GM18502 (cell line): ENCODE results near the gene CHRNA1.
A peak's percentile ranks its signal among the peaks of the same experiment; 100 is the strongest.

Source experiments
- ATAC-seq: cut with Tn5 transposase; IDR thresholded peaks from one replicate; pipeline ENCODE4 v1.9.1; 2021; ENCODE audit warnings: mild to moderate bottlenecking; ENCODE audit not compliant: unreplicated experiment, poor library complexity

Gene CHRNA1

GRCh38 chr2:174763780-174764179 is 492 bp downstream of the CHRNA1 start:
- no peak for ATAC-seq

DNA sequence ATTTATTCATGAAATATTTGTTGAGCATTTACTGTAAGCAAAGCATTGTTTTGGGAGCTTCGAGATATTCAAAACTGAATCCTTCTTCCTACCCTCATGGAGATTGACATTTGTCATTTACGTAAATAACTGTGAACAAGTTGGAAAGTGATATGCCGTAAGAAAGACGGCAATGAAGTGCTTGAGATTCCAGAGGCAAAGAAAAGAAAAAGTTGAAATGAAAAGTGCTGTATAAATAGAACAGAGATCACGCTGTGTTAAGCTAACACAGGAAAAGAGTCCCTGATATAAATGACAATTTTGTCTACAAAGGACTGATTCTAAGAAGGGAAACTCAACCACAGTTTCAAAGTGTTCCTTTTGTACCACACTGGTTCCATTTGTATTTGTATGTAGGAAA is 1.8 kb downstream of the CHRNA1 start:
- ATAC-seq = no peak

- ATAC-seq = no peak
These were observed 2.4 kb downstream of the CHRNA1 start for GRCh38 chr2:174761837-174762236.

- ATAC-seq = no peak
These were observed 3.3 kb downstream of the CHRNA1 start for GRCh38 chr2:174760845-174761473.

- ATAC-seq = no peak
These were observed 4.7 kb downstream of the CHRNA1 start for GRCh38 chr2:174759381-174760065.

GRCh38 chr2:174756743-174757142 is 7.5 kb downstream of the CHRNA1 start:
- ATAC-seq = no peak

DNA sequence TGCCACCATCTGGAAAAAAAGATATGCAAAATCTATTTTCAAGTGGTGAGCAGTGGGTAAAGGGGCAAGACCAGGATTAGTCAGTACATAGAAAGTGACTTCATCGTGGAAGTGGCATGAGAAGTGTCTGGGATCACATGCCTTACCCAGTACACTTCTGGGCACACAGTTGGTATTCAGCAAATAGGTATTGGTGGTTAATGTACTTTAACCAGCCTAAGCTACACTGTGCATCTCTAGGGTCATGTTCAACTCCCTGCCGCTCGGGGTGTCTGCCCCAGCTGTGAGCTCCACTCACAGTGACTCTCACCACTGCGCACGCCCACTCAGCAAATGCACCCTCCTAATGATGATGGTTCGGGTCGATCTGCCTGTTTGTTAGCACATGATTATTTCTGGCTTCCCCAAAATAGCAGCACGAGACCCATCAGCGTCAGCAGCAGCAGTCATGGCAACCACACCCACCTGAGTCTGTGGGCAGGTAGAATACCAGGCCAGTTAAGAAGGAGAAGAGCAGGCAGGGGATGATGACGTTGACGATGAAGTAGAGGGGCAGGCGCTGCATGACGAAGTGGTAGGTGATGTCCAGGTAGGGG is 11.1 kb downstream of the CHRNA1 start:
- ATAC-seq = peak; percentile 44

GRCh38 chr2:174752403-174753037 is 11.8 kb downstream of the CHRNA1 start:
- peak; percentile 83 for ATAC-seq

GRCh38 chr2:174750923-174751441 is 13.3 kb downstream of the CHRNA1 start:
- ATAC-seq = peak; percentile 42

GRCh38 chr2:174749793-174750192 is 14.5 kb downstream of the CHRNA1 start:
- ATAC-seq = no peak

DNA sequence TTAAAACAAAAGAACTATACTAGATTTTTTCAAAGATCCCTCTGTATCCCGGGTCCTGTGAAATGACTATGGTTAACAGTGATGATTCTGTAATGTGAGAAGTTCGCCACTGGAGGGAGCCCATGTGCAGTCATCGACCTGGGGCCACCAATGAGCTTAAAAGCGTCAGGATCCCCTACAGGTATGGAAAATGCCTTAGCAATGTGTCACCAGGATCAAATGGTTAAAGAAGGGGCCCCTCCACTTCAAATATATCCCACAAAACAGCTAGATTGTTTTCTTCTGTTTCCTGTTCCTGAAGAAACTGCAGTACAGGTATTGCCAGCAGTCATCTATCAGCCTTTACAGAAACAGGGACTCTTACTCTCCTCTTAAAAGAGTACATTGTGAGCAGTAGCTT is 15.3 kb downstream of the CHRNA1 start:
- peak; percentile 31 for ATAC-seq

- ATAC-seq = no peak
These were observed 19.1 kb downstream of the CHRNA1 start for GRCh38 chr2:174745142-174745541.

- no peak for ATAC-seq
These were observed 20.2 kb downstream of the CHRNA1 start for GRCh38 chr2:174744111-174744510.

GRCh38 chr2:174740721-174741120 is 23.6 kb downstream of the CHRNA1 start:
- ATAC-seq = no peak

DNA sequence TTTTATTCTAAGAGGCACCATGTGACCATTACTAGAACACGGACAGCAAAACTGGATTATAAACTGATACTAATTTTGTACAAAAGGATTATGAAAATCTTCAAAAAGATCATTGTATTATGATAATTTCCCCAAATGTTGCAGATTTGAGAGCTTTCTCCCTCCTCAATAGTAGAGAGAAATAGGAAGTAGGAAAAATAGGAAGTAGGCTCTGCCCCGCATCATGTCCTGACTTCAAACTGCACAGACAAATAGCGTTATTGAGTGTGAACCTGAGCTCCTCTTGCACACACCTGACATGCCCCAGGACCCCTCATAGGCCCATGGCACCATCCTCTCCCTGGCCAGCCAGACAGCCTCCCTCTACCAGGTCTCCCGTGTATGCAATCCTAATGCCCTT is 25.4 kb downstream of the CHRNA1 start:
- ATAC-seq = no peak

DNA sequence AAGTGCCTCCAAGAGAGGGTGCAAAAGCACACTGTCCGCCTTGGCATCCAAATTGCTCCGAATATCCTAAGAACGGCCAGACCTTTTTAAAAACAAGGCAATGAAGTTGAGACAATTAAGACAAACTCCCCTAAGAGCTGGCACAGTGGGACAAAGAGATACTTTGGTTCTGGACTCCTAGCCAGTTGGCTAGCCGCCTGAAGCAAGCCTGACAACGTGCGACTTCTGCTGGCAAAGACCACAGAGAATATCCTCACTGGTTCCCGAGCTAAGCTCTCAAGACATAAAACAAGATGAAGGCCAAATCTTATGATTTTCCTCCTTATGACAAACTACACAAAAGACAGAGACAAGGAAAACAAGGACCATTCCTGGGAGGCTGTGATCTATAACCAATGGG is 32.7 kb downstream of the CHRNA1 start:
- no peak for ATAC-seq

DNA sequence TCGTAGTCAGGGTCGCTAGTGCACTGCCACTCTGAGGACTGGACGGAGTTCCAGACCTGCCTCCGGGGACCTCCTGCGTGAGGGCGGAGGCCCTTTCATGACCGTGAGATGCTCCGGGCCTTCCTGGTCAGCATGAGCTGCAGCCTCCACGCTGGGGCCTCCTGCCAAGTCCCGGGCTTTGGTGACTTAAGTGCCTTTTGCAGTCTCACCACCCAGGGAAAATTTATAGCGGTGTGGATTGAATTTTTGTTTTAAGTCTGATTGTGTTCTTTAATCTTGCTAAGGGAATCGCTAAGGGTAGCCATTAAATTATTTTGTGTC is 33.6 kb downstream of the CHRNA1 start:
- no peak for ATAC-seq

GRCh38 chr2:174729797-174730697 is 34.2 kb downstream of the CHRNA1 start:
- ATAC-seq = no peak

DNA sequence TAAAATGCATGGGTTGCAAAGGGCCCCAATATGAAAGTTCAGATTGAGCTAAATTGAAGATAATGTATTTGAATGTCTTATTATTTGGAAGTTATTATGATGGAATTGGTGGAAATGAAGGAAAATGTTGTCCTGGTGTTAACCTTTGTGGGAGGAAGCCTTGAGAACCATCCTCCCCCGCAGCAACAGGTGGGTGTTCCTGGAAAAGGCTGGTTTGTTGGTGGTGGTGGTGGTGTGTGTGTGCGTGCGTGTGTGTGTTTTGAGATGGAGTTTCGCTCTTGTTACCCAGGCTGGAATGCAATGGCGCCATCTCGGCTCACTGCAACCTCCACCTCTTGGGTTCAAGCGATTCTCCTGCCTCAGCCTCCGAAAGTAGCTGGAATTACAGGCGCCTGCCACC is 36.2 kb downstream of the CHRNA1 start:
- no peak for ATAC-seq

DNA sequence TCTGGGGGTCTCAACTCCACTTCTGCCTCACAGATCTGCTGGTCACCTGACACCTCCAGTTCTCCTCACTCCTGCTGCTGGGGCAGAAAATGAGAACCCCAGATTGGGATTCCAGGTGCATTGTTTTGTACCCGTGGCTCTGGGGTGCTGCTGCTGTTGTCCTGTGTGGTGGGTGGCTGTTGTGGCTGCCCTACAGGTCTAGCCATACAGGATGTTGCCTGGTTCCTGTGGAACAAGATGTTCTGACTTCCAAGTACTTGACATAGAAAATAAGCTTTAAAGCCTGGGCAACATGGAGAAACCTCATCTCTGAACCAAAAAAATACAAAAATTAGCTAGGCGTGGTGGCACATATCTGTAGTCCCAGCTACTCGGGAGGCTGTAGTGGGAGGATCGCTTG is 38.1 kb downstream of the CHRNA1 start:
- no peak for ATAC-seq
